Gastrocnemius medialis (tissue), 4 donors: ENCODE results near the gene WNK3. TPM values are rescaled to one million over a fixed set of nuclear protein-coding genes. Genes with fewer than 3 reads are reported as not detected.
A peak's percentile ranks its signal among the peaks of the same experiment; 100 is the strongest.

Experiments
- ATAC-seq, 2 donors: fragments of 150-250 bp; one replicate each; pipeline ENCODE4 v1.9.1; 2016
- DNase-seq, 2 donors: peaks; one replicate each; pipeline ENCODE4 v3.0.0-alpha.2; 2019
- H3K27ac ChIP-seq, 4 donors: fragments of 200-600 bp; sonication (generic); 1 replicate in 1 of 4; 2 replicates in 3 of 4; pipeline ENCODE4 v1.5.1; 2016 to 2018; ENCODE audit warnings: mild to moderate bottlenecking in 2 of 4, moderate library complexity in 1 of 4
- H3K27me3 ChIP-seq, 3 donors: fragments of 200-600 bp; sonication (generic) in 2 of 3; 1 replicate in 1 of 3; 2 replicates in 2 of 3; pipeline versions ENCODE4 v1.5.1 to v1.6.0; 2016 to 2019; ENCODE audit warnings: mild to moderate bottlenecking in 1 of 3, moderate library complexity in 1 of 3
- H3K36me3 ChIP-seq, 2 donors: fragments of 200-600 bp; sonication (generic) in 1 of 2; one replicate each; pipeline ENCODE4 v1.5.1; 2017 to 2018
- H3K4me1 ChIP-seq, 2 donors: fragments of 200-600 bp; sonication (generic) in 1 of 2; one replicate each; pipeline ENCODE4 v1.5.1; 2016 to 2017; ENCODE audit warnings: mild to moderate bottlenecking in 2 of 2
- H3K4me3 ChIP-seq, 4 donors: fragments of 200-600 bp; sonication (generic) in 3 of 4; 1 replicate in 1 of 4; 2 replicates in 3 of 4; pipeline ENCODE4 v1.5.1; 2016 to 2019; ENCODE audit warnings: mild to moderate bottlenecking in 2 of 4
- H3K9me3 ChIP-seq, 3 donors: fragments of 200-600 bp; sonication (generic) in 2 of 3; 1 replicate in 1 of 3; 2 replicates in 2 of 3; pipeline ENCODE4 v1.5.1; 2016 to 2019
- POLR2A ChIP-seq, 2 donors: fragments of 450-650 bp; IDR thresholded peaks; one replicate each; pipeline ENCODE4 v1.6.1; 2017; ENCODE audit warnings: antibody characterized with exemption in 2 of 2, mild to moderate bottlenecking in 2 of 2, moderate library complexity in 2 of 2
- in situ Hi-C, 4 donors: fragments of 200-750 bp; cut with MboI; loops; one replicate each; pipeline versions ENCODE4 v1.15.0 to v1.8.0; 2017; ENCODE audit warnings: low sequenced_read_pairs in 4 of 4
- intact Hi-C: fragments of 100-400 bp; cut with DNase I; formaldehyde crosslinking; loops from one replicate; pipeline ENCODE4 v1.15.1; 2023; ENCODE audit warnings: low total_unique reads
- total RNA-seq, 4 donors: library from RNA; depleted of rRNA; stranded (reverse); fragments of >200 nt; gene quantifications; one replicate each; pipeline versions ENCODE4 v1.1.0 to v1.2.3, GENCODE V29; 2016
- TF ChIP-seq, protein P1 (sequence below), 5 experiments: fragments of 450-650 bp in 3 of 5; fragments of 200-600 bp in 2 of 5; sonication (generic) in 2 of 5; IDR thresholded peaks in 4 of 5; conservative IDR thresholded peaks in 1 of 5; 1 replicate in 4 of 5; 2 replicates in 1 of 5; pipeline ENCODE4 v1.5.1; 2016 to 2019; ENCODE audit warnings: antibody characterized with exemption in 5 of 5, mild to moderate bottlenecking in 3 of 5, moderate library complexity in 3 of 5

Gene WNK3
- total RNA-seq, 4 donors from 2014 or later = 0.02 to 0.16 (median 0.08) TPM

DNA sequence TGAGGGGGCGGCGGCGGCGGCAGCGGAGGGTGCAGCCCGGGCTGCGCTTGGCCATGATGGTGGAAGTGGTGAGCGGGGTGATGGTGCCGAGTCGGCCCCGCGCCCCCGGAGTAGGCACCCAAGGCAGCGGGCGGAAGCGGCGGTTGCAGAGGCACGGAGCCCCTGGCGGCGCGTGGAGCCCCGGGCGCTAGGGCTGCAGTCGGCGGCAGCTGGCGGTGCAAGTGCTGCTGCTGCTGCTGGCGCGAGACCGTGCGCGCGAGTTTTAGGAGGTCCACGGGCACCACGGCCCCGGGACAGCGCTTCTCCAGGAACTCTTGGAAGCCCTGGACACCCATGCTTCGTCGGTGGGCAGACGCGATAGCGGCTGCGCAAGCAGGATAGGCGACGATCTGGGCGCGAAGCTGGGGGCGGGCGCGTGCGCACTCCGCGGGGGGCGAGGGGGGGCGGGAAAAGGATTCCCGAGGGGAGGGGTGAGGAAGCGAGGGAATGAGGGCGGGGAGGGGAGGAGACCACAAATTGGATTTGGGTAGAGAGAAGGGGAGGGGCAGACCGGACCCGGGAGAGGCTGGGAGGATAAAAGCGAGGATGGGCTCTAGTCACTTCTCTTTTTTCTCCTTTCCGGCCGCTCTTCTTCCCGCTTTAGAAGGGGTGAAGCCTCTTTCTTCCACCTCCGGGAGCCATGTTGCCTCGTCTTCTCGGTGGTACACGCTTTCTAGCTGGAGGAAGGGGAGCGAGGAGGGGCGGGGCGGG lies 174.8 kb downstream of the WNK3 start, which contains the start of gene FAM120C:
FAM120C (minus strand) TSS at position 391 of the 750 bp plus-strand sequence; CDS start at position 335, 56 bp downstream.
- intact Hi-C loops = loop anchor here (2.0 to 5.0 kb wide), 6 partner anchors 138 to 978 kb away; partner anchors contain the start of genes PHF8 and TSR2
- Histone ChIP-seq H3K27ac (peak within 1 kb of the TSS; percentile 84 to 93 (median 88)), H3K27me3 (no peaks in the 10 kb centered on the region), H3K4me1 (peaks cover 28 to 32% of the 10 kb centered on the region in 2 donors), H3K4me3 (peak within 1 kb of the TSS; percentile 69 to 75 (median 72)), H3K9me3 (no peaks in the 10 kb centered on the region), H3K36me3 (no peaks in the 10 kb centered on the region)
- DNase-seq = peak; percentile 37 to 61
- in situ Hi-C loops = loop anchor here in 2 of 4 donors (25.0 kb wide), 1 partner anchor 354 kb away; the partner anchor contains the start of gene GNL3L (in 2 of the 2)
- ATAC-seq = peak; percentile 85 to 90
- TF ChIP-seq, protein P1, sequence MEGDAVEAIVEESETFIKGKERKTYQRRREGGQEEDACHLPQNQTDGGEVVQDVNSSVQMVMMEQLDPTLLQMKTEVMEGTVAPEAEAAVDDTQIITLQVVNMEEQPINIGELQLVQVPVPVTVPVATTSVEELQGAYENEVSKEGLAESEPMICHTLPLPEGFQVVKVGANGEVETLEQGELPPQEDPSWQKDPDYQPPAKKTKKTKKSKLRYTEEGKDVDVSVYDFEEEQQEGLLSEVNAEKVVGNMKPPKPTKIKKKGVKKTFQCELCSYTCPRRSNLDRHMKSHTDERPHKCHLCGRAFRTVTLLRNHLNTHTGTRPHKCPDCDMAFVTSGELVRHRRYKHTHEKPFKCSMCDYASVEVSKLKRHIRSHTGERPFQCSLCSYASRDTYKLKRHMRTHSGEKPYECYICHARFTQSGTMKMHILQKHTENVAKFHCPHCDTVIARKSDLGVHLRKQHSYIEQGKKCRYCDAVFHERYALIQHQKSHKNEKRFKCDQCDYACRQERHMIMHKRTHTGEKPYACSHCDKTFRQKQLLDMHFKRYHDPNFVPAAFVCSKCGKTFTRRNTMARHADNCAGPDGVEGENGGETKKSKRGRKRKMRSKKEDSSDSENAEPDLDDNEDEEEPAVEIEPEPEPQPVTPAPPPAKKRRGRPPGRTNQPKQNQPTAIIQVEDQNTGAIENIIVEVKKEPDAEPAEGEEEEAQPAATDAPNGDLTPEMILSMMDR (IDR thresholded peaks at IDR 0.05 in 4 of 5, conservative IDR thresholded peaks at IDR 0.05 in 1 of 5) = no peak
- no peak for TF ChIP-seq POLR2A (IDR thresholded peaks at IDR 0.05)

GRCh38 chrX:54182194-54182863 lies 175.5 kb downstream of the WNK3 start:
- peak; percentile 73 for DNase-seq
- H3K4me1 ChIP-seq = peaks cover 33 to 38% of the 10 kb centered on the region in 2 donors
- H3K27me3 ChIP-seq = no peaks in the 10 kb centered on the region
- TF ChIP-seq, protein P1 (IDR thresholded peaks at IDR 0.05 in 4 of 5, conservative IDR thresholded peaks at IDR 0.05 in 1 of 5) = no peak
- TF ChIP-seq POLR2A (IDR thresholded peaks at IDR 0.05) = peak in 1 of 2 donors; percentile 57
- peak overlapping the region; percentile 84 to 93 (median 88) for H3K27ac ChIP-seq
- in situ Hi-C loops = loop anchor here in 2 of 4 donors (25.0 kb wide), 1 partner anchor 355 kb away; the partner anchor contains the start of gene GNL3L (in 2 of the 2)
- intact Hi-C loops = loop anchor here (2.0 to 5.0 kb wide), 6 partner anchors 138 to 978 kb away; partner anchors contain the start of genes PHF8 and TSR2
- H3K4me3 ChIP-seq = peak overlapping the region; percentile 69 to 75 (median 72)
- ATAC-seq = peak; percentile 76 to 78
- no peaks in the 10 kb centered on the region for H3K36me3 ChIP-seq
- H3K9me3 ChIP-seq = no peaks in the 10 kb centered on the region

DNA sequence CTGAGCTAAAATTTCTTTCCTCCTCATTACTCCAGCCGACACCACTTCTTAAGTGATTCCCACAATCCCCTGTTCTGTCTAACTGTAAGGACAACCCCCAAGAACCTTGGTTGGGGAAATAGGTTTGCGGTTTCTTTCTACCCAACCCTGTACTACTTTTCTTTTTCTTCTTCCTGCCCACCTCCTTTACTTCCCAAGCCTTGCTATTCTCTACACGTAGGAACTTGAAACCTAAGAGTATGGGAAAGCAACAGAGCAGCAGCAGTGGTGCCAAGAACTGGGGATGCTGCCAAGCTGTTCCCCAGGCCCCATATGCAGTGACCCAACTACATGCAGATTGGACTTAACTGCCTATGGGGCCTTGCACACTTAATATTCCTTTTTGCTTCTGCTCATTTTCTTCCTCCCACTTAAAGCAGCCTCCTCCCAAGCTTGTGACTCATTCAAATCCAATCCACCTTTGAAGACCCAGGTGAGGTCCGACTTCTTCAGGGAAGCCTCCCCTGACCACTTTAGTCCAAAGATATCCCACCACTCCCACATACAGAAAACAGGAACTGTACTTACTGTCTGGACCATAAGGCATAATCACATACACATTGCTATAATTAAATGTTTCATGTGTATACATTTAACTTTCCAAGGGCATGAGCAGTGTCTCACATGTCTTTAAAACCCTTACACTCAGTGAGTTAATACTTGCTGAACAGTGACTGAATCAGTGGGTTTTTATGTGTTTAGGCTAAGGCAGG lies 176.5 kb downstream of the WNK3 start:
- H3K27me3 ChIP-seq = no peaks in the 10 kb centered on the region
- TF ChIP-seq, protein P1 (IDR thresholded peaks at IDR 0.05 in 4 of 5, conservative IDR thresholded peaks at IDR 0.05 in 1 of 5) = no peak
- TF ChIP-seq POLR2A (IDR thresholded peaks at IDR 0.05) = no peak
- H3K4me3 ChIP-seq = peak overlapping the region; percentile 69 to 75 (median 72)
- intact Hi-C loops = loop anchor here (5.0 kb wide), 3 partner anchors 261 to 499 kb away; partner anchors contain the start of gene TSR2
- in situ Hi-C loops = loop anchor here in 2 of 4 donors (25.0 kb wide), 1 partner anchor 356 kb away; the partner anchor contains the start of gene GNL3L (in 2 of the 2)
- no peaks in the 10 kb centered on the region for H3K36me3 ChIP-seq
- H3K9me3 ChIP-seq = no peaks in the 10 kb centered on the region
- H3K27ac ChIP-seq = peak overlapping the region; percentile 84 to 93 (median 88)
- H3K4me1 ChIP-seq = peaks cover 38 to 44% of the 10 kb centered on the region in 2 donors
- no peak for ATAC-seq
- DNase-seq = no peak

- H3K4me3 ChIP-seq = no peak overlapping the region
- in situ Hi-C loops = loop anchor here in 2 of 4 donors (25.0 kb wide), 1 partner anchor 357 kb away; the partner anchor contains the start of gene GNL3L (in 2 of the 2)
- H3K4me1 ChIP-seq = peaks cover 38 to 44% of the 10 kb centered on the region in 2 donors
- H3K36me3 ChIP-seq = no peaks in the 10 kb centered on the region
- ATAC-seq (no peak), DNase-seq (no peak)
- H3K9me3 ChIP-seq = no peaks in the 10 kb centered on the region
- no peaks in the 10 kb centered on the region for H3K27me3 ChIP-seq
- no peak overlapping the region for H3K27ac ChIP-seq
- intact Hi-C loops = loop anchor here (5.0 kb wide), 3 partner anchors 262 to 498 kb away; partner anchors contain the start of gene TSR2
- no peak for TF ChIP-seq POLR2A (IDR thresholded peaks at IDR 0.05)
- TF ChIP-seq, protein P1 (IDR thresholded peaks at IDR 0.05 in 4 of 5, conservative IDR thresholded peaks at IDR 0.05 in 1 of 5) = no peak
These were observed 177.4 kb downstream of the WNK3 start for GRCh38 chrX:54180403-54180802.
